GM21786 (cell line): Measurements from ENCODE around the gene NDUFAF7.
"Not testable (repeated sequence)": the region's sequence is repeated elsewhere in the genome, so short reads cannot be mapped to it uniquely, and the experiment has no call there.

Source experiments
- ATAC-seq: cut with Tn5 transposase; IDR thresholded peaks from one replicate; pipeline ENCODE4 v1.9.1; 2021; ENCODE audit not compliant: unreplicated experiment

The NDUFAF7 gene

GRCh38 chr2:37215250-37215649, 16.2 kb upstream of the NDUFAF7 start:
- ATAC-seq, result no peak

DNA sequence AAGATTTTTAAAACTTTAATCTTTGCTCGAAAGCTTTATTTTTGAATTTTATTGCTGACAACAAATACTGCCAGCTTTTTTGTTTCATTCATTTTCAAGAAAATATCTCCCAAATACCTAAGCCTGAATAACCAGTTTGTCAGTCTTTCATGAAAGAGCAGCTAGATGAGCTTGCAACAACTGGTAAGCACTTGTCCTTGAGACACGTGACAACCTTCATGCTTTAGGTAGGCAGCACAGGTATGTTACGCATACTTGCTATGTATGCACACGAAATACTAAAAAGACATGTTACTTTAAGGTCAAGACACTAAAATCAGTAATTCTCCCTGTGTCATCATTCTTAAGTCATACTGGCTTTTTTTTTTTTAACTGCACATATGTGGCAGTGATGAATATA, 12.4 kb upstream of the NDUFAF7 start:
- no peak for ATAC-seq

GRCh38 chr2:37223131-37223530, 8.3 kb upstream of the NDUFAF7 start:
- no peak for ATAC-seq

GRCh38 chr2:37224063-37224462, 7.4 kb upstream of the NDUFAF7 start:
- ATAC-seq, result no peak

DNA sequence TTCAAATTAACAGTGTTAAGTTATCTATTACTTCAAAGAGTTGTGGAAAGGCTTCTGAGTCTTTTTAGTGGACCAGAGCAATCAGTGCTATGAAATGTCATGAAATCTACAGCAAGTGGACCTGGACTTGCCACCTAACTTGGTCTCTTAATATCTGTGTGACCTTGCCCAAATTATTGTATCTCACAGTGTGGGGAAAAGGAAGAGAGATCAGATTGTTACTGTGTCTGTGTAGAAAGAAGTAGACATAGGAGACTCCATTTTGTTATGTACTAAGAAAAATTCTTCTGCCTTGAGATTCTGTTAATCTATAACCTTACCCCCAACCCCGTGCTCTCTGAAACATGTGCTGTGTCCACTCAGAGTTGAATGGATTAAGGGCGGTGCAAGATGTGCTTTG, 6.3 kb upstream of the NDUFAF7 start:
- not testable (repeated sequence) for ATAC-seq

- no peak for ATAC-seq
Measured at GRCh38 chr2:37226863-37227262, 4.6 kb upstream of the NDUFAF7 start.

GRCh38 chr2:37228788-37229187, 2.7 kb upstream of the NDUFAF7 start:
- no peak for ATAC-seq

GRCh38 chr2:37230581-37230980, 877 bp upstream of the NDUFAF7 start:
- ATAC-seq, result no peak

GRCh38 chr2:37232131-37232933, 874 bp downstream of the NDUFAF7 start:
- ATAC-seq, result no peak

DNA sequence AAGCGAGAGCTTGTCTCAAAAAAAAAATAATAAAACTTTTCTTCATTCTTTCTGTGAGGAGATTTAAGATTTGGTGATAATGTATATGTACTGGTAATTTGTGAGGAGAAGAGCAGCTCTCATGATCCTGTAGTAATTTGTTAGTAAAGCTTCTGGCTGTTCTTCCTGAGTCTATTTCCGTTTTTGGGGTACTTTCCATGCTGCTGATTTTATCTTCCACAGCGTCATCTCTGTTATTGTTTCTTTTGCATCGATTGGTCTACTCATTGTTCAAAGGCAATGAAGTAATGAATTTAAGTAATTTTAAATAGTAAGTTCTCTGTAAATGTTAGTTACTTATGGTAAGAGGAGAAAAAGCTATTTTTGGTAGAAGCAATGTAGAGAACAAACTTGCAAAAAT, 12.0 kb downstream of the NDUFAF7 start:
- no peak for ATAC-seq

- ATAC-seq, result peak; percentile 98
Measured at GRCh38 chr2:37244017-37244416, 12.6 kb downstream of the NDUFAF7 start.

GRCh38 chr2:37244755-37245154, 13.3 kb downstream of the NDUFAF7 start:
- no peak for ATAC-seq

DNA sequence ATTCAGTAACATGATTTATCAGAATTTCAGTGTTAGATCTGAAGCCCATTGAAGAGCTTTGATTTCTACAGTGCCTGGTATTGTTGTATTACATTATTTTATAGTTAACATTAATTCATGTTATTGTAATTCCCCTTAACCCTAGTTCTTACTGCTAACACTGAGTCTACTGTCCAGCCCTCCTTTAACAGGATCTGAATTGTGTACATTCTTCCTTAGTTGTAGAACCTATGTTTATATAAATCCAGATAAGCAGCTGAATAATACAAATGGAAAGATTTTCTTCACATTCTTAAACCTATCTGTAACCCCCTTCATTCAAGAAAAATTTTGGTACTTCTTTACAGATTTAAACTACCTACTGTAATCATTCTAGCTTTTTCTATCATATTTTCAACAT, 14.7 kb downstream of the NDUFAF7 start:
- ATAC-seq, result no peak

GRCh38 chr2:37250869-37251740, 19.6 kb downstream of the NDUFAF7 start:
- no peak for ATAC-seq

DNA sequence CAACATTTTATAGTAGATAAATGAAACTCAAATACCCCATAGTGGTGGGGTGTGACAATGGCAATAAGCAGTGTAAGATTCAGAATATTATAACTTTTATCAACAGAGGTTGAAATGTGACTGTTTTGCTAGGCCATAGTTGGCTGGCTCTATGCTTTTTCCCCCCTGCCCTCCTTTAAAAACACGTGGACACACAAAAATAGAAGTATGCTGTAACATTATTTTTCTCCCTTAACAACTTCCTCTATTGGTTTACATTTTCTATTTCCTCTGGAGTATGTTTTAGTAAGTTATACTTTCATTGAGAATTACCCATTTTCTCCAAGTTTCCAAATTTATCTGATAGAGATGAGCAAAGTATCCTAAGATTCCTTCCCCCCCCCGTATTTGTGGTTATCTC, 31.1 kb downstream of the NDUFAF7 start:
- ATAC-seq, result no peak

DNA sequence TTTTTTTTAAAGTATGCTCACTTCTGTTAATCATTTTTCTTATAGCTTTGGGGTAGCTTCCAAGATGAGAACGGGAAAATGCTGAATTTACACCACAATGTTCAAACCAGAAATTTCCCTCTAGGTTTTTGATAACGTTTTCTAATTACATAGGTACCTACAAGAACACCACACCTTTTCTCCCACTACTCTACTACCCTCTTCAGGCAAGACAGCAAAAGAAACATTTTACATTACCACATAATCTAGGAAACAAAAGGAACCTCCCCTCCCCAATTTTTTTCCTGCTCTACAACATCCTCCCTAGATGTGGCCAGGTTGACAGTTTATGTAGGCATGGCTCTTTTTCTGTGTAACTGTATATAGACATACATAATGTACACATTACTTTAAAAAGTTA, 32.4 kb downstream of the NDUFAF7 start:
- ATAC-seq, result no peak

GRCh38 chr2:37267685-37268084, 36.2 kb downstream of the NDUFAF7 start:
- ATAC-seq, result no peak

GRCh38 chr2:37268111-37268510, 36.7 kb downstream of the NDUFAF7 start:
- no peak for ATAC-seq

DNA sequence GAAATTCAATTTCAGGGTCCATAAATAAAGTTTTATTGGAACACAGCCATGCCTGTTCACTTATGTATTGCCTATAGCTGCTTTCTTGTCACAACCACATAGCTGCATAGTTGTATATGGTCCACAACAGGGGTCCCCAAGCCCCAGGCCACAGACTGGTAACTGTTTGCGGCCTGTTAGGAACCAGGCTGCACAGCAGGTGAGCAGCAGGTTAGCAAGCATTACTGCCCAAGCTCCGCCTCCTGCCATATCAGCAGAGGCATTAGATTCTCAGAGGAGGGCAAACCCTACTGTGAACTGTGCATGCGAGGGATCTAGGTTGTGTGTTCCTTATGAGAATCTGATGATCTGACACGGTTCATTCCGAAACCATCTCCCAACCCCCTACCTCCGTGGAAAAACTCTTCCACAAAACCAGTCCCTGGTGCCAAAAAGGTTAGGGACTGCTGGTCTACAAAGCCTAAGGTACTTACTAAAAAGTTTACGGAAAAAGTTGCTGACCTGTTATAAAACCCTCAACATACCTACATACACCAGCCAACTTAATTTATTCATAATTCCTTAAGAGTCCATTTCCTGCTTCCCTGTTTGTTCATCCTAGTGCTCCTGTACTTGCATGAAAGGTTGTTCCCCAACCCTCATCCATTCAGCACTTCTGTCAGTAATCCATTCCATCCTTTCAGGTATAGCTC, 40.1 kb downstream of the NDUFAF7 start:
- no peak for ATAC-seq

GRCh38 chr2:37274359-37274965, 43.0 kb downstream of the NDUFAF7 start:
- ATAC-seq, result no peak

DNA sequence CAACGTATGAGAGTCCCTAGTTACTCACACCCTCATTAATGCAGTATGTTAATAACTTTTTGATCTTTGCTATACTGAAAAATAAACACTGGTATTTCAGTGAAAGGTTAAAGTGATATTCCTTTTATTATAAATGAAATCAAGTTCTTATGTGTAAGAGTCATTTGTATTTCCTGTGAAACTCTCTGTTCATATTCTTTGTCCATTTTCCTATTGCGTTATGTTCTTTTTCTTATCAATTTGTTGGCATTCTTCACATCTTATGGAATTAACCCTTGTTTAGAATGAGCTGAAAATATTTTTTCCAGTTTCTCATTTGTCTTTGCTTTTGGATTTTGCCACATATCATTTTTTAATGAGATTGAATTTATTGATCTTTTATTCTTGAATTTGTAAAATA, 44.8 kb downstream of the NDUFAF7 start:
- no peak for ATAC-seq
